Uterine smooth muscle cell (primary cell): ENCODE data around the gene PDZD2. TPM values are rescaled to one million over a fixed set of nuclear protein-coding genes. Genes with fewer than 3 reads are reported as not detected.

Experiments
- total RNA-seq: library from RNA; depleted of rRNA; stranded (reverse); fragments of >200 nt; gene quantifications from 2 replicates; pipeline ENCODE4 v1.2.3, GENCODE V29; 2014

PDZD2 gene
- 0.25 and 0.44 TPM in 2 replicates for total RNA-seq

GRCh38 chr5:31638748-31639418, at the start of gene PDZD2:
Gene PDZD2 (plus strand): TSS chr5:31639131.

Other genes with a start within 250 kb of the PDZD2 start
- gene DROSHA, start 107.0 kb upstream of the PDZD2 start, total RNA-seq: 48.0 and 55.6 TPM in 2 replicates
- gene C5orf22, start 106.8 kb upstream of the PDZD2 start, total RNA-seq: 18.5 and 21.0 TPM in 2 replicates